H1 (cell line): Measurements from ENCODE around the gene SSU72.

Experiments
- ATF2 ChIP-seq: IDR thresholded peaks from 2 replicates; pipeline ENCODE4 v1.6.1; 2012; ENCODE audit warnings: low read length, inconsistent platforms
- EP300 ChIP-seq, 2 experiments: IDR thresholded peaks; 1 replicate in 1 of 2; 2 replicates in 1 of 2; pipeline ENCODE4 v1.6.1; 2011 to 2012; ENCODE audit warnings: low read depth in 2 of 2, low read length in 2 of 2, mild to moderate bottlenecking in 2 of 2, borderline replicate concordance in 1 of 2, inconsistent platforms in 1 of 2, moderate library complexity in 1 of 2
- GABPA ChIP-seq: IDR thresholded peaks from 2 replicates; pipeline ENCODE4 v1.6.1; 2011; ENCODE audit warnings: mild to moderate bottlenecking, low read length, moderate library complexity, borderline replicate concordance; ENCODE audit not compliant: insufficient read depth
- JUN ChIP-seq: IDR thresholded peaks from 2 replicates; pipeline ENCODE4 v1.6.1; 2011; ENCODE audit warnings: low read depth, mild to moderate bottlenecking, improper control_type of control experiment, low read length
- JUND ChIP-seq: IDR thresholded peaks from 2 replicates; pipeline ENCODE4 v1.6.1; 2011; ENCODE audit warnings: mild to moderate bottlenecking, improper control_type of control experiment, low read length
- KDM1A ChIP-seq: fragments of 200-600, 300-600 bp; sonication (generic); IDR thresholded peaks from 2 replicates; pipeline ENCODE4 v1.7.1; 2016; ENCODE audit warnings: mild to moderate bottlenecking, low read length, borderline replicate concordance
- POLR2A ChIP-seq, 2 experiments: IDR thresholded peaks; 1 replicate in 1 of 2; 2 replicates in 1 of 2; pipeline ENCODE4 v1.6.1; 2011; ENCODE audit warnings: low read depth in 2 of 2, low read length in 2 of 2, mild to moderate bottlenecking in 2 of 2; ENCODE audit errors: control extremely low read depth in 1 of 2
- POLR2AphosphoS5 ChIP-seq: IDR thresholded peaks from 2 replicates; pipeline ENCODE4 v1.6.1; 2011; ENCODE audit warnings: low read depth, low read length
- RFX5 ChIP-seq: IDR thresholded peaks from 2 replicates; pipeline ENCODE4 v1.6.1; 2011; ENCODE audit warnings: low read depth, low read length, improper control_type of control experiment, borderline replicate concordance
- SIN3A ChIP-seq, 2 experiments: IDR thresholded peaks in 1 of 2; conservative IDR thresholded peaks in 1 of 2; 2 replicates each; pipeline ENCODE4 v1.6.1; 2011 to 2012; ENCODE audit warnings: low read length in 2 of 2, improper control_type of control experiment in 1 of 2, low read depth in 1 of 2, mild to moderate bottlenecking in 1 of 2
- TBP ChIP-seq: IDR thresholded peaks from 2 replicates; pipeline ENCODE4 v1.6.1; 2011; ENCODE audit warnings: low read depth, low read length, improper control_type of control experiment
- TCF12 ChIP-seq: IDR thresholded peaks from 2 replicates; pipeline ENCODE4 v1.6.1; 2011; ENCODE audit warnings: low read depth, mild to moderate bottlenecking, low read length
- TF ChIP-seq, protein P1 (sequence below), 3 experiments: IDR thresholded peaks; 1 replicate in 2 of 3; 2 replicates in 1 of 3; pipeline versions ENCODE4 v1.5.1 to v1.6.1; 2011; ENCODE audit warnings: low read length in 3 of 3, mild to moderate bottlenecking in 3 of 3, inconsistent platforms in 2 of 3, low read depth in 1 of 3, moderate library complexity in 1 of 3; ENCODE audit not compliant: insufficient read depth in 1 of 3; ENCODE audit errors: control extremely low read depth in 1 of 3
- TF ChIP-seq, protein P2 (sequence below): IDR thresholded peaks from 2 replicates; pipeline ENCODE4 v1.6.1; 2011; ENCODE audit warnings: low read depth, mild to moderate bottlenecking, low read length; ENCODE audit not compliant: insufficient read depth

DNA sequence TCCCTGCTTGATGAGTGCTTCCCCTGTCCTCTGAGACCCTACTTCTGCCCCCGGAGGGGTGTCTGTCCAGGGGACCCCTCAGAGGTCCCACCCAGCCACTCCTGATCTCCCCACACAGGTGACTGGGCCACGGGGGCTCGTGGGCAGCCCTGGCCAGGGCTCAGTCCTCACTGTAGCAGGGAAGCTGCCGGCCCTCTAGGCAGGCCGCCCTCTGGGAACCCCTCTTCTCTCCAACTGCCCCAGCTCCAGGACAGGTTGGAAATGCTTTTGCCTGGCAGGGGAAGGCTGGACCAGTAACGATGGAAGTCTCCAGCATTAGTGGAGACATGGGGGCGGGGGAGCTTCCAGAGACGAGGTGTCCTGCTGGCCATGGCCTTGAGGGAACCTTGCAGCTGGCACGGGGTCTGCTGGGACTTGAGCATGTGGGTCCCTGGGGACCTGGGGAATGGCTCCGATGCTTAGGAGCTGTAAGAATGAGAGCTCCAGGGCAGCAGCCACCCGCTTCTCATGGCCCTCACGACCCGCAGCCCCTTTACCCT lies 28.4 kb upstream of the SSU72 start:
- TF ChIP-seq, protein P1, sequence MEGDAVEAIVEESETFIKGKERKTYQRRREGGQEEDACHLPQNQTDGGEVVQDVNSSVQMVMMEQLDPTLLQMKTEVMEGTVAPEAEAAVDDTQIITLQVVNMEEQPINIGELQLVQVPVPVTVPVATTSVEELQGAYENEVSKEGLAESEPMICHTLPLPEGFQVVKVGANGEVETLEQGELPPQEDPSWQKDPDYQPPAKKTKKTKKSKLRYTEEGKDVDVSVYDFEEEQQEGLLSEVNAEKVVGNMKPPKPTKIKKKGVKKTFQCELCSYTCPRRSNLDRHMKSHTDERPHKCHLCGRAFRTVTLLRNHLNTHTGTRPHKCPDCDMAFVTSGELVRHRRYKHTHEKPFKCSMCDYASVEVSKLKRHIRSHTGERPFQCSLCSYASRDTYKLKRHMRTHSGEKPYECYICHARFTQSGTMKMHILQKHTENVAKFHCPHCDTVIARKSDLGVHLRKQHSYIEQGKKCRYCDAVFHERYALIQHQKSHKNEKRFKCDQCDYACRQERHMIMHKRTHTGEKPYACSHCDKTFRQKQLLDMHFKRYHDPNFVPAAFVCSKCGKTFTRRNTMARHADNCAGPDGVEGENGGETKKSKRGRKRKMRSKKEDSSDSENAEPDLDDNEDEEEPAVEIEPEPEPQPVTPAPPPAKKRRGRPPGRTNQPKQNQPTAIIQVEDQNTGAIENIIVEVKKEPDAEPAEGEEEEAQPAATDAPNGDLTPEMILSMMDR (IDR thresholded peaks at IDR 0.05; ENCODE audit: control extremely low read depth in 1 of 3, insufficient read depth in 1 of 3, low read depth in 1 of 3, low read length in 3 of 3) = no peak
- no peak for TF ChIP-seq RFX5
- TF ChIP-seq POLR2A (IDR thresholded peaks at IDR 0.05; ENCODE audit: control extremely low read depth in 1 of 2, low read depth in 2 of 2, low read length in 2 of 2) = no peak
- TF ChIP-seq ATF2 = no peak
- no peak for TF ChIP-seq POLR2AphosphoS5
- no peak for TF ChIP-seq SIN3A (conservative IDR thresholded peaks at IDR 0.05 in 1 of 2, IDR thresholded peaks at IDR 0.05 in 1 of 2; ENCODE audit: low read depth in 1 of 2, low read length in 2 of 2)
- no peak for TF ChIP-seq GABPA
- TF ChIP-seq, protein P2, sequence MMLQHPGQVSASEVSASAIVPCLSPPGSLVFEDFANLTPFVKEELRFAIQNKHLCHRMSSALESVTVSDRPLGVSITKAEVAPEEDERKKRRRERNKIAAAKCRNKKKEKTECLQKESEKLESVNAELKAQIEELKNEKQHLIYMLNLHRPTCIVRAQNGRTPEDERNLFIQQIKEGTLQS = no peak
- no peak for TF ChIP-seq KDM1A
- no peak for TF ChIP-seq TBP
- no peak for TF ChIP-seq EP300 (IDR thresholded peaks at IDR 0.05; ENCODE audit: borderline replicate concordance in 1 of 2, low read depth in 2 of 2, low read length in 2 of 2)
- TF ChIP-seq JUND = no peak
- no peak for TF ChIP-seq TCF12
- no peak for TF ChIP-seq JUN
